Spleen (tissue), 11 donors: ENCODE measurements around the gene PRKCA. TPM values are rescaled to one million over a fixed set of nuclear protein-coding genes. Genes with fewer than 3 reads are reported as not detected.

ENCODE experiments used
- DNase-seq: peaks from one replicate; pipeline ENCODE4 v3.0.0-alpha.2; 2020
- H3K27ac ChIP-seq, 8 donors: fragments of 200-600 bp; sonication (generic) in 7 of 8; 1 replicate in 4 of 8; 2 replicates in 4 of 8; pipeline versions ENCODE4 v1.5.0 to v1.8.0; 2016 to 2021; ENCODE audit warnings: inconsistent platforms in 4 of 8, mild to moderate bottlenecking in 4 of 8, moderate library complexity in 1 of 8
- H3K27me3 ChIP-seq, 7 donors: fragments of 200-600 bp; sonication (generic) in 6 of 7; replicated peaks in 1 of 7; 1 replicate in 4 of 7; 2 replicates in 3 of 7; pipeline versions ENCODE4 v1.5.0 to v1.8.0; 2016 to 2021; ENCODE audit warnings: inconsistent platforms in 3 of 7, mild to moderate bottlenecking in 1 of 7
- H3K36me3 ChIP-seq, 6 donors: fragments of 200-600 bp; sonication (generic) in 5 of 6; 1 replicate in 4 of 6; 2 replicates in 2 of 6; pipeline versions ENCODE4 v1.5.0 to v1.8.0; 2016 to 2021; ENCODE audit warnings: inconsistent platforms in 2 of 6
- H3K4me1 ChIP-seq, 6 donors: fragments of 200-600 bp; sonication (generic) in 5 of 6; 1 replicate in 3 of 6; 2 replicates in 3 of 6; pipeline versions ENCODE4 v1.5.0 to v1.8.0; 2016 to 2021; ENCODE audit warnings: inconsistent platforms in 3 of 6
- H3K4me3 ChIP-seq, 8 donors: fragments of 200-600 bp; sonication (generic) in 7 of 8; 1 replicate in 4 of 8; 2 replicates in 4 of 8; pipeline versions ENCODE4 v1.5.0 to v1.8.0; 2016 to 2021; ENCODE audit warnings: inconsistent platforms in 4 of 8, mild to moderate bottlenecking in 4 of 8, moderate library complexity in 2 of 8
- H3K9me3 ChIP-seq, 8 donors: fragments of 200-600 bp; sonication (generic) in 7 of 8; 1 replicate in 4 of 8; 2 replicates in 4 of 8; pipeline versions ENCODE4 v1.5.0 to v1.8.0; 2016 to 2021; ENCODE audit warnings: inconsistent platforms in 4 of 8
- POLR2A ChIP-seq, 3 donors: fragments of 450-650 bp; IDR thresholded peaks; one replicate each; pipeline ENCODE4 v1.5.1; 2017; ENCODE audit warnings: antibody characterized with exemption in 3 of 3, mild to moderate bottlenecking in 1 of 3
- POLR2AphosphoS5 ChIP-seq, 3 donors: sonication (generic); formaldehyde crosslinking; IDR thresholded peaks; one replicate each; pipeline ENCODE4 v1.5.1; 2017; ENCODE audit warnings: antibody characterized with exemption in 3 of 3
- WGBS, 5 donors: extraction: QIAGEN DNeasy Blood & Tissue Kit in 3 of 5; methylation state at CpG; one replicate each; pipeline versions ENCODE4 v1.1.5 to v1.1.7; 2013 to 2018; 5-methylcytosine and 5-hydroxymethylcytosine counted together
- intact Hi-C: fragments of 100-400 bp; cut with DNase I; formaldehyde crosslinking; loops from one replicate; pipeline ENCODE4 v1.15.0; 2023; ENCODE audit warnings: low total_unique reads
- polyA plus RNA-seq, 3 donors: library from polyadenylated mRNA; stranded (reverse); fragments of 200-250 nt; gene quantifications; one replicate each; pipeline ENCODE4 v1.2.1, GENCODE V29; 2013
- total RNA-seq, 7 donors: library from RNA; depleted of rRNA in 3 of 7; stranded (reverse); fragments of >200 nt in 3 of 7; fragmentation: NEBNext Ultra II Directional in 4 of 7; extraction: Animal tissue kit (Norgen Biotek cat#: 25700) in 4 of 7; gene quantifications; one replicate each; pipeline versions ENCODE4 v1.1.0 to v1.2.1, GENCODE V29; 2016 to 2021
- TF ChIP-seq, protein P1 (sequence below), 11 experiments: fragments of 200-600 bp in 7 of 11; fragments of 450-650 bp in 4 of 11; sonication (generic) in 4 of 11; IDR thresholded peaks in 8 of 11; conservative IDR thresholded peaks in 3 of 11; 1 replicate in 7 of 11; 2 replicates in 4 of 11; pipeline versions ENCODE4 v1.4.0 to v1.8.0; 2016 to 2021; ENCODE audit warnings: antibody characterized with exemption in 11 of 11, inconsistent platforms in 4 of 11, mild to moderate bottlenecking in 1 of 11
- donor health status: healthy with polysubstance abuse.
- donor health status: DM: no; HTN: no; CAD: no; lungs with moderate emphysema.
- donor health status: DM: no; HTN: no; CAD: no.
- donor health status: Bipolar disorder and iron deficiency.
- donor health status: healthy.
- donor health status: DM: no; HTN: no; CAD: no.
- donor health status: DM: yes; HTN: yes; CAD: no.

PRKCA gene
- total and polyA plus RNA-seq, 10 donors: 1.7 to 59.7 (median 31.2) TPM

GRCh38 chr17:66555605-66556004 is 253.2 kb downstream of the PRKCA start:
- H3K4me3 ChIP-seq: no peak overlapping the region
- no peak for DNase-seq
- WGBS, 5 donors: 88 to 97% (median 95%) methylated on average over 2 of the region's 2 CpGs
- TF ChIP-seq POLR2A (IDR thresholded peaks at IDR 0.05) (no peak), POLR2AphosphoS5 (IDR thresholded peaks at IDR 0.05) (no peak)
- TF ChIP-seq, protein P1, sequence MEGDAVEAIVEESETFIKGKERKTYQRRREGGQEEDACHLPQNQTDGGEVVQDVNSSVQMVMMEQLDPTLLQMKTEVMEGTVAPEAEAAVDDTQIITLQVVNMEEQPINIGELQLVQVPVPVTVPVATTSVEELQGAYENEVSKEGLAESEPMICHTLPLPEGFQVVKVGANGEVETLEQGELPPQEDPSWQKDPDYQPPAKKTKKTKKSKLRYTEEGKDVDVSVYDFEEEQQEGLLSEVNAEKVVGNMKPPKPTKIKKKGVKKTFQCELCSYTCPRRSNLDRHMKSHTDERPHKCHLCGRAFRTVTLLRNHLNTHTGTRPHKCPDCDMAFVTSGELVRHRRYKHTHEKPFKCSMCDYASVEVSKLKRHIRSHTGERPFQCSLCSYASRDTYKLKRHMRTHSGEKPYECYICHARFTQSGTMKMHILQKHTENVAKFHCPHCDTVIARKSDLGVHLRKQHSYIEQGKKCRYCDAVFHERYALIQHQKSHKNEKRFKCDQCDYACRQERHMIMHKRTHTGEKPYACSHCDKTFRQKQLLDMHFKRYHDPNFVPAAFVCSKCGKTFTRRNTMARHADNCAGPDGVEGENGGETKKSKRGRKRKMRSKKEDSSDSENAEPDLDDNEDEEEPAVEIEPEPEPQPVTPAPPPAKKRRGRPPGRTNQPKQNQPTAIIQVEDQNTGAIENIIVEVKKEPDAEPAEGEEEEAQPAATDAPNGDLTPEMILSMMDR (IDR thresholded peaks at IDR 0.05 in 8 of 11, conservative IDR thresholded peaks at IDR 0.05 in 3 of 11): no peak
- no peaks in the 10 kb centered on the region for H3K4me1 ChIP-seq
- intact Hi-C loops: no loop called here
- no peaks in the 10 kb centered on the region for H3K36me3 ChIP-seq
- peaks cover 0 to 3% (median 0%) of the 10 kb centered on the region in 8 donors for H3K9me3 ChIP-seq
- no peaks in the 10 kb centered on the region for H3K27me3 ChIP-seq
- no peak overlapping the region for H3K27ac ChIP-seq

DNA sequence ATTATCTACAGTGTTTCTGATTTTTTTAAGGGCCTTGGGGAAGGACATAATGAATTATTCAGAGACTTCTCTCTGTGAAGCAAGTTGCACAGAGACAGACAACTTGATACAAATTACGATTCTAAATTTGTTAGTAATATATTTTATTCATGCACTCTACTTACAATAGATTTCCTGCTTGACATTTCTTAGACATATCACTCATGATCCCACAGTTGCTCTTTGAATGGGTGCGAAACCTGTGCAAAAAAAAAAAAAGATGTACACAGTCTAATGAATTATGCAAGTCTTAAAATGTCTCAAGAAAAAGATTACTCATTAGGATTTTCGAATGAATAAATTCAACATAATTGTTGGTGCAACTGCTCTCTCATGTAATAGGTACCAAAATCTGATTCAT is 254.8 kb downstream of the PRKCA start:
- H3K27ac ChIP-seq: no peak overlapping the region
- no peaks in the 10 kb centered on the region for H3K4me1 ChIP-seq
- H3K36me3 ChIP-seq: no peaks in the 10 kb centered on the region
- peaks cover 0 to 4% (median 0%) of the 10 kb centered on the region in 8 donors for H3K9me3 ChIP-seq
- no peak overlapping the region for H3K4me3 ChIP-seq
- DNase-seq: no peak
- TF ChIP-seq POLR2AphosphoS5 (IDR thresholded peaks at IDR 0.05) (no peak), POLR2A (IDR thresholded peaks at IDR 0.05) (no peak)
- TF ChIP-seq, protein P1 (IDR thresholded peaks at IDR 0.05 in 8 of 11, conservative IDR thresholded peaks at IDR 0.05 in 3 of 11): no peak
- intact Hi-C loops: no loop called here
- H3K27me3 ChIP-seq: no peaks in the 10 kb centered on the region
- 81 to 96% (median 88%) methylated on average over 3 of the region's 3 CpGs for WGBS, 5 donors

DNA sequence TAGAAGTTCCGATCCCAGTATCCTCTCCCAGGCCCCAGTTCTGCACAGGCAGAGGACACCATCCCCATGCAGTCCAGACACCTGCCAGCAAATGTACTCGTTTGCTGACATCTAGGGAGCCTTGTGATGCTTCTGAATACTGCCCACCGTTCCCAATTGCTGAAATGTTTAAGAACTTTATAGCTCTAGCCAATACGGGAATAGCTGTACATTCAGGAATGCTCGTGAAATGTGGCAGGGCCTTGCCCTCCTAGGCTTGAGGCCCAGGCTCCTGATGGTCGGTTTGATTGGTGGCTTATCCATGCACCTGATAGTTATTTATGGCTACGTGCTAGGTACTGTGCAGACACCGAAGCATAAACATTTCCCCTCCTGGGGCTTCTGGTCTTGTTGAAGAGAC is 255.5 kb downstream of the PRKCA start:
- TF ChIP-seq POLR2AphosphoS5 (IDR thresholded peaks at IDR 0.05): no peak
- TF ChIP-seq, protein P1 (IDR thresholded peaks at IDR 0.05 in 8 of 11, conservative IDR thresholded peaks at IDR 0.05 in 3 of 11): no peak
- H3K36me3 ChIP-seq: no peaks in the 10 kb centered on the region
- H3K4me1 ChIP-seq: no peaks in the 10 kb centered on the region
- H3K4me3 ChIP-seq: no peak overlapping the region
- DNase-seq: no peak
- no peaks in the 10 kb centered on the region for H3K27me3 ChIP-seq
- H3K9me3 ChIP-seq: peaks cover 0 to 4% (median 0%) of the 10 kb centered on the region in 8 donors
- no peak overlapping the region for H3K27ac ChIP-seq
- 88 to 94% (median 90%) methylated on average over 8 of the region's 8 CpGs for WGBS, 5 donors
- intact Hi-C loops: no loop called here

DNA sequence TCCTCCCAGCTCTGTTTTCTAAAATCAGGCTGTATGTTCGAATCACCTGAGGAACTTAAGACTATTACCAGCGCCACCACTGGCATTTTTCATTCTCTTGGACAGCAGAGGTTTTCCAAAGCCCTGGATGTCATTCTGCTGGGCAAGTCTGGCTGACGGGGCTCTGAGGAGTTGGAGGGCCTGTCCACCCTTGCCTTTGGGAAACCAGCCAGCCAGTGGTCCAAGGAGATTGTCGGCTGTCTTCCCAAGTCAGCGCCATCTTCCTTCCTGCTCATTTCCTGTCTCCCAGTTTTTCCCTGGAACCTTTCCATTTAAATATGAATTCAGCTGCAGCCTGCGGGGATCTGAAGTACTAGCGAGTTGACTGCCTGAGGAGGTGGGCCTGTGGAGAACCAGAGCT is 258.3 kb downstream of the PRKCA start:
- Histone ChIP-seq H3K36me3 (no peaks in the 10 kb centered on the region), H3K27ac (no peak overlapping the region), H3K27me3 (no peaks in the 10 kb centered on the region), H3K4me3 (no peak overlapping the region), H3K9me3 (peaks cover 0 to 4% (median 0%) of the 10 kb centered on the region in 8 donors), H3K4me1 (peaks cover 0 to 7% (median 0%) of the 10 kb centered on the region in 6 donors)
- 83 to 90% (median 89%) methylated on average over 7 of the region's 7 CpGs for whole genome bisulfite sequencing, 5 donors
- intact Hi-C loops: no loop called here
- DNase-seq: no peak
- TF ChIP-seq POLR2A (IDR thresholded peaks at IDR 0.05): no peak
- TF ChIP-seq, protein P1 (IDR thresholded peaks at IDR 0.05 in 8 of 11, conservative IDR thresholded peaks at IDR 0.05 in 3 of 11): no peak
- no peak for TF ChIP-seq POLR2AphosphoS5 (IDR thresholded peaks at IDR 0.05)
